Panc1 (cell line): ENCODE results near the gene CDK14. TPM values are rescaled to one million over a fixed set of nuclear protein-coding genes. Genes with fewer than 3 reads are reported as not detected.
"Not testable (repeated sequence)": the region's sequence is repeated elsewhere in the genome, so short reads cannot be mapped to it uniquely, and the experiment has no call there.

Experiments used
- ATAC-seq: fragments of 200-7000 bp; cut with Tn5 transposase; 2 replicates; pipeline ENCODE4 v1.9.1; 2020; ENCODE audit warnings: mild to moderate bottlenecking, moderate library complexity
- BruUV-seq: library from RNA; stranded (reverse); fragments of 400-500 nt; replicated peaks from 2 replicates; lab custom pipeline; 2021; lab: Mats Ljungman, UMichigan
- CTCF ChIA-PET: fragments of 300-600 bp; sonication (Branson Sonifier 250); formaldehyde crosslinking; loops from one replicate; lab custom pipeline; 2022; ENCODE audit warnings: antibody characterized with exemption; lab: Charles Lee
- POLR2A ChIA-PET: fragments of 300-600 bp; sonication (Branson Sonifier 250); formaldehyde crosslinking; loops from one replicate; lab custom pipeline; 2022; ENCODE audit warnings: antibody characterized with exemption; lab: Charles Lee
- DNase-seq: peaks from one replicate; pipeline ENCODE4 v3.0.0-alpha.2; 2010; ENCODE audit warnings: low read depth, low spot score
- H3K27ac ChIP-seq: 2 replicates; pipeline ENCODE4 v1.5.1; 2011; ENCODE audit warnings: mild to moderate bottlenecking, low read length, inconsistent platforms
- H3K27me3 ChIP-seq: fragments of 200-500 bp; sonication (Bioruptor generic); 2 replicates; pipeline ENCODE4 v1.6.0; 2014; ENCODE audit warnings: low read length, inconsistent platforms; ENCODE audit not compliant: control insufficient read depth, insufficient read depth
- H3K36me3 ChIP-seq: fragments of 200-500 bp; sonication (Bioruptor generic); 2 replicates; pipeline ENCODE4 v1.5.1; 2014; ENCODE audit warnings: inconsistent platforms, mild to moderate bottlenecking, low read length, moderate library complexity; ENCODE audit not compliant: control insufficient read depth, insufficient read depth
- H3K4me1 ChIP-seq: 2 replicates; pipeline ENCODE4 v1.5.1; 2011; ENCODE audit warnings: inconsistent platforms, mild to moderate bottlenecking, low read length, moderate library complexity; ENCODE audit not compliant: control insufficient read depth, insufficient read depth
- H3K4me3 ChIP-seq, 2 experiments: 2 replicates each; pipeline ENCODE4 v1.5.1; 2011 to 2012; ENCODE audit warnings: low read depth in 2 of 2, low read length in 2 of 2, mild to moderate bottlenecking in 2 of 2, inconsistent platforms in 1 of 2, moderate library complexity in 1 of 2
- H3K9me3 ChIP-seq: fragments of 200-500 bp; sonication (Bioruptor generic); 2 replicates; pipeline ENCODE4 v1.5.1; 2014; ENCODE audit warnings: low read depth, mild to moderate bottlenecking, inconsistent platforms, low read length, moderate library complexity; ENCODE audit not compliant: control insufficient read depth, insufficient read depth
- POLR2AphosphoS5 ChIP-seq: IDR thresholded peaks from 2 replicates; pipeline ENCODE4 v1.6.1; 2012; ENCODE audit warnings: mild to moderate bottlenecking, low read depth, low read length, moderate library complexity
- SIN3A ChIP-seq: IDR thresholded peaks from 2 replicates; pipeline ENCODE4 v1.6.1; 2012; ENCODE audit warnings: low read depth, mild to moderate bottlenecking, low read length, moderate library complexity, borderline replicate concordance; ENCODE audit not compliant: insufficient read depth
- TCF7L2 ChIP-seq: IDR thresholded peaks from 2 replicates; pipeline ENCODE4 v1.6.1; 2011; ENCODE audit warnings: mild to moderate bottlenecking, low read depth, low read length, inconsistent platforms
- in situ Hi-C: cut with HindIII; loops from 2 replicates; pipeline ENCODE4 v1.10.0; 2016; ENCODE audit warnings: low sequenced_read_pairs, low pct_unique_long_range_greater_than_20kb
- intact Hi-C: fragments of 100-400 bp; cut with micrococcal nuclease; formaldehyde crosslinking; loops from one replicate; pipeline ENCODE4 v1.10.0; 2022; ENCODE audit not compliant: unreplicated experiment
- total RNA-seq: library from RNA; stranded (reverse); gene quantifications from one replicate; pipeline ENCODE4 v1.2.1, GENCODE V29; 2021; ENCODE audit not compliant: unreplicated experiment
- TF ChIP-seq, protein P1 (sequence below): fragments of 450-650 bp; IDR thresholded peaks from 2 replicates; pipeline ENCODE4 v1.5.1; 2017; ENCODE audit warnings: mild to moderate bottlenecking
- TF ChIP-seq, protein P2 (sequence below), 2 experiments: IDR thresholded peaks; 2 replicates each; pipeline ENCODE4 v1.6.1; 2011 to 2012; ENCODE audit warnings: low read depth in 2 of 2, control low read depth in 1 of 2, low read length in 1 of 2, mild to moderate bottlenecking in 1 of 2, moderate library complexity in 1 of 2; ENCODE audit not compliant: insufficient read depth in 1 of 2

Gene CDK14
- total RNA-seq, 1 experiment from 2014 or later, result 3.0 TPM

DNA sequence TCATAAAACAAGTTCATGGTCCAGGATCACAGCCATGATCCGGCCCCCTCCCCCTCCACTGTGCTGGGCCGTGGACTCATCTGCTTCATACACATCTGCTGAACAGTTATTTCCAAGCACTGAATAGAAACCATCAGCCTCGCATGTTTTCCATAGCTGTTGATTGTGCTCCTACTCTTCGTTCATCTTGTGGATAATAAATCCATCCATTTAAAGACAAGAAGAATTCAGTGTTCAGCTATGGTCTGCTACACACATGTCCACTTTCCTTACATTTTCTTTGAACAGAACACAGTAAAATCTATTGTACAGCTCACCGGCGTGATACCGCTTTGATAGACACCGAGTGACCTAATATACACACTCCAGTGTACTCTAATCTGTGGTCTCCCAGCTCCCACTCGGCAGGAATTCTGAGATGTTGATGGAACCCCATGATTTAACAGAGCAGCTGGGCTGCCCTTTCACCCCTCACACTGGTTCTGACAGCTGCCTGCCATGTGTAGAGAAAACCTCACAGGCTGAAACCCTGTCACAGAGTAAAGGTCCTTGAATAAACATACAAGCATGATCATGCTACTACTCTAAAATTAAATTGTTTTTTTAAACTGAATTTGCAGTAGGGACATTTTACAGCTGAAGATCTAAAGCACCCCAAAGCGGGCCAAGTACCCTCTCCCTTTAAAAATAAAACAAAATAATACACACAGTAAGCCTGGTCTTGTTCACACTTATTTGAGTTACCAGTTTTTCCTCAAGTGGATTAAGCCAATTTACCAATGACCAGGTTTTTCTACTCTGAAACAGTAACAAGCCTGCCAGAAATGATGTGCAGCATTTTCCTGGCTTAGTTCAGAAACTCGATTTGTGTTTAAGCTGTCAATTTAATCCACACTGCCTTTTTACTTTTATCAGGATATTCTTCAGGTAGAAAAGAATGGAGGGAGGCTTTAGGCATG lies 573.0 kb downstream of the CDK14 start:
- ChIA-PET CTCF (no interaction called here), POLR2A (no interaction called here)
- no peaks in the 10 kb centered on the region for H3K27me3 ChIP-seq
- in situ Hi-C loops (no loop called here), intact Hi-C loops (no loop called here)
- no peaks in the 10 kb centered on the region for H3K9me3 ChIP-seq
- ATAC-seq (no peak), DNase-seq (no peak)
- no peaks in the 10 kb centered on the region for H3K4me1 ChIP-seq
- no peaks in the 10 kb centered on the region for H3K36me3 ChIP-seq
- H3K4me3 ChIP-seq, result no peak overlapping the region
- no peak for TF ChIP-seq POLR2AphosphoS5
- TF ChIP-seq, protein P1, sequence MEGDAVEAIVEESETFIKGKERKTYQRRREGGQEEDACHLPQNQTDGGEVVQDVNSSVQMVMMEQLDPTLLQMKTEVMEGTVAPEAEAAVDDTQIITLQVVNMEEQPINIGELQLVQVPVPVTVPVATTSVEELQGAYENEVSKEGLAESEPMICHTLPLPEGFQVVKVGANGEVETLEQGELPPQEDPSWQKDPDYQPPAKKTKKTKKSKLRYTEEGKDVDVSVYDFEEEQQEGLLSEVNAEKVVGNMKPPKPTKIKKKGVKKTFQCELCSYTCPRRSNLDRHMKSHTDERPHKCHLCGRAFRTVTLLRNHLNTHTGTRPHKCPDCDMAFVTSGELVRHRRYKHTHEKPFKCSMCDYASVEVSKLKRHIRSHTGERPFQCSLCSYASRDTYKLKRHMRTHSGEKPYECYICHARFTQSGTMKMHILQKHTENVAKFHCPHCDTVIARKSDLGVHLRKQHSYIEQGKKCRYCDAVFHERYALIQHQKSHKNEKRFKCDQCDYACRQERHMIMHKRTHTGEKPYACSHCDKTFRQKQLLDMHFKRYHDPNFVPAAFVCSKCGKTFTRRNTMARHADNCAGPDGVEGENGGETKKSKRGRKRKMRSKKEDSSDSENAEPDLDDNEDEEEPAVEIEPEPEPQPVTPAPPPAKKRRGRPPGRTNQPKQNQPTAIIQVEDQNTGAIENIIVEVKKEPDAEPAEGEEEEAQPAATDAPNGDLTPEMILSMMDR, result no peak
- TF ChIP-seq TCF7L2, result no peak
- no peak for TF ChIP-seq SIN3A
- TF ChIP-seq, protein P2, sequence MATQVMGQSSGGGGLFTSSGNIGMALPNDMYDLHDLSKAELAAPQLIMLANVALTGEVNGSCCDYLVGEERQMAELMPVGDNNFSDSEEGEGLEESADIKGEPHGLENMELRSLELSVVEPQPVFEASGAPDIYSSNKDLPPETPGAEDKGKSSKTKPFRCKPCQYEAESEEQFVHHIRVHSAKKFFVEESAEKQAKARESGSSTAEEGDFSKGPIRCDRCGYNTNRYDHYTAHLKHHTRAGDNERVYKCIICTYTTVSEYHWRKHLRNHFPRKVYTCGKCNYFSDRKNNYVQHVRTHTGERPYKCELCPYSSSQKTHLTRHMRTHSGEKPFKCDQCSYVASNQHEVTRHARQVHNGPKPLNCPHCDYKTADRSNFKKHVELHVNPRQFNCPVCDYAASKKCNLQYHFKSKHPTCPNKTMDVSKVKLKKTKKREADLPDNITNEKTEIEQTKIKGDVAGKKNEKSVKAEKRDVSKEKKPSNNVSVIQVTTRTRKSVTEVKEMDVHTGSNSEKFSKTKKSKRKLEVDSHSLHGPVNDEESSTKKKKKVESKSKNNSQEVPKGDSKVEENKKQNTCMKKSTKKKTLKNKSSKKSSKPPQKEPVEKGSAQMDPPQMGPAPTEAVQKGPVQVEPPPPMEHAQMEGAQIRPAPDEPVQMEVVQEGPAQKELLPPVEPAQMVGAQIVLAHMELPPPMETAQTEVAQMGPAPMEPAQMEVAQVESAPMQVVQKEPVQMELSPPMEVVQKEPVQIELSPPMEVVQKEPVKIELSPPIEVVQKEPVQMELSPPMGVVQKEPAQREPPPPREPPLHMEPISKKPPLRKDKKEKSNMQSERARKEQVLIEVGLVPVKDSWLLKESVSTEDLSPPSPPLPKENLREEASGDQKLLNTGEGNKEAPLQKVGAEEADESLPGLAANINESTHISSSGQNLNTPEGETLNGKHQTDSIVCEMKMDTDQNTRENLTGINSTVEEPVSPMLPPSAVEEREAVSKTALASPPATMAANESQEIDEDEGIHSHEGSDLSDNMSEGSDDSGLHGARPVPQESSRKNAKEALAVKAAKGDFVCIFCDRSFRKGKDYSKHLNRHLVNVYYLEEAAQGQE (IDR thresholded peaks at IDR 0.05; ENCODE audit: insufficient read depth in 1 of 2, low read depth in 2 of 2, low read length in 1 of 2), result no peak
- no TSS peak for BruUV-seq
- H3K27ac ChIP-seq, result no peak overlapping the region

DNA sequence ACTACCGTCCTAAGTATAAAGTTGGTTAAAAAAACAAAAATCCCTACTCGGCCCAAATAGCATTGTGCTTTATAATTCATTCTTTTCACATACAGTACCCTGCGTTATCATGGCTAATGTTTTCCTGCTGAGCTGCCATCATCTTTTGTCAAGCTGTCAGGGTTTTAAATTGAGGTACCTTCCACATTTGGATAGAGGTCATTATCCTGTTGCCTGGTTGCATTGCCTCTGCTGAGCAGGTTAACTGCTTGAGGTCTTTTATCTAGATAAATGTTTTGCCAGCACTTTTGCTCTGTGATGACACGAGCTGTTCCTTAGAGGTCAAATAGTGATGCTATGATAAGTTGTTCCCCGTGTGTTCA lies 573.7 kb downstream of the CDK14 start:
- Histone ChIP-seq H3K9me3 (no peaks in the 10 kb centered on the region), H3K27me3 (no peaks in the 10 kb centered on the region), H3K4me1 (no peaks in the 10 kb centered on the region), H3K36me3 (no peaks in the 10 kb centered on the region), H3K4me3 (no peak overlapping the region), H3K27ac (no peak overlapping the region)
- TF ChIP-seq, protein P2 (IDR thresholded peaks at IDR 0.05; ENCODE audit: insufficient read depth in 1 of 2, low read depth in 2 of 2, low read length in 1 of 2), result no peak
- TF ChIP-seq POLR2AphosphoS5 (no peak), TCF7L2 (no peak), SIN3A (no peak)
- TF ChIP-seq, protein P1, result no peak
- intact Hi-C loops (no loop called here), in situ Hi-C loops (no loop called here)
- ChIA-PET POLR2A (no interaction called here), CTCF (no interaction called here)
- no TSS peak for BruUV-seq
- no peak for DNase-seq
- ATAC-seq, result no peak

DNA sequence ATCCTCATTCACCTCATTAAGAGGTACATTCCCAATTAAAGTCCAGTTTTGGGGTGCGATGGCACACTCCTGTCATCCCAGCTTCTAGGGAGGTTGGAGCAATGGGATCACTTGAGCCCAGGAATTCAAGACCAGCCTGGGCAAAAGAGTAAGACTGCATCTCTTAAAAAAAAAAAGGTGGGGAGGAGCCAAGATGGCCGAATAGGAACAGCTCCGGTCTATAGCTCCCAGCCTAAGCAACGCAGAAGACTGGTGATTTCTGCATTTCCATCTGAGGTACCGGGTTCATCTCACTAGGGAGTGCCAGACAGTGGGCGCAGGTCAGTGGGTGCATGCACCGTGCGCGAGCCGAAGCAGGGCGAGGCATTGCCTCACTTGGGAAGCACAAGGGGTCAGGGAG lies 577.1 kb downstream of the CDK14 start:
- H3K36me3 ChIP-seq, BruUV-seq, CTCF ChIA-PET, DNase-seq, H3K27me3 ChIP-seq, H3K4me3 ChIP-seq, H3K27ac ChIP-seq, ATAC-seq, H3K4me1 ChIP-seq, in situ Hi-C loops, intact Hi-C loops, POLR2A ChIA-PET, H3K9me3 ChIP-seq: not testable (repeated sequence)
